ACC112 (cell line): ENCODE data around the gene NEUROD6.

Source experiments
- H2AFZ ChIP-seq: fragments of 200-600 bp; sonication (generic); one replicate; pipeline ENCODE4 v1.6.0; 2017; ENCODE audit warnings: antibody characterized with exemption, low read length; ENCODE audit not compliant: unreplicated experiment
- H3K27ac ChIP-seq: fragments of 200-600 bp; sonication (generic); 2 replicates; pipeline ENCODE4 v1.5.1; 2014; ENCODE audit warnings: low read depth, mild to moderate bottlenecking, antibody characterized with exemption, low read length, moderate library complexity
- H3K27me3 ChIP-seq: fragments of 200-600 bp; sonication (generic); 2 replicates; pipeline ENCODE4 v1.6.1; 2014; ENCODE audit warnings: mild to moderate bottlenecking, antibody characterized with exemption, low read length, moderate library complexity, mixed read lengths; ENCODE audit not compliant: insufficient read depth
- H3K36me3 ChIP-seq: fragments of 200-600 bp; sonication (generic); 2 replicates; pipeline ENCODE4 v1.6.1; 2016; ENCODE audit warnings: mild to moderate bottlenecking, antibody characterized with exemption, low read length, moderate library complexity, mixed read lengths; ENCODE audit not compliant: insufficient read depth
- H3K4me1 ChIP-seq: fragments of 200-600 bp; sonication (generic); one replicate; pipeline ENCODE4 v1.6.1; 2016; ENCODE audit warnings: low read length, mixed read lengths; ENCODE audit not compliant: insufficient read depth, unreplicated experiment, control insufficient read depth
- H3K4me3 ChIP-seq: fragments of 200-600 bp; sonication (generic); 2 replicates; pipeline ENCODE4 v1.5.1; 2014; ENCODE audit warnings: mild to moderate bottlenecking, low read depth, low read length
- H3K79me2 ChIP-seq: fragments of 200-600 bp; sonication (generic); one replicate; pipeline ENCODE4 v1.6.0; 2016; ENCODE audit warnings: low read length; ENCODE audit not compliant: control insufficient read depth, unreplicated experiment, insufficient read depth

NEUROD6 gene

GRCh38 chr7:31340603-31341002 lies at the start of gene NEUROD6:
Gene NEUROD6, minus strand, starts transcription at chr7:31340726. Its CDS starts 1,458 bp downstream, at chr7:31339268.
- no peaks in the 10 kb centered on the region for H3K36me3 ChIP-seq
- no peaks in the 10 kb centered on the region for H3K79me2 ChIP-seq
- no peak within 1 kb of the TSS for H3K4me3 ChIP-seq
- peaks cover 27% of the 10 kb centered on the region for H3K27me3 ChIP-seq
- H2AFZ ChIP-seq = no peak within 1 kb of the TSS
- H3K27ac ChIP-seq = no peak within 1 kb of the TSS
- no peaks in the 10 kb centered on the region for H3K4me1 ChIP-seq

GRCh38 chr7:31384466-31384865 lies 43.9 kb upstream of the NEUROD6 start:
- Histone ChIP-seq H2AFZ (no peak overlapping the region), H3K4me1 (no peaks in the 10 kb centered on the region)

GRCh38 chr7:31382722-31383121 lies 42.2 kb upstream of the NEUROD6 start:
- no peaks in the 10 kb centered on the region for H3K36me3 ChIP-seq
- H3K79me2 ChIP-seq = no peaks in the 10 kb centered on the region
- H3K27ac ChIP-seq = no peak overlapping the region
- no peak overlapping the region for H3K4me3 ChIP-seq
- H2AFZ ChIP-seq = no peak overlapping the region
- no peaks in the 10 kb centered on the region for H3K4me1 ChIP-seq
- no peaks in the 10 kb centered on the region for H3K27me3 ChIP-seq

More at GRCh38 chr7:31384466-31384865, 43.9 kb upstream of the NEUROD6 start:
- H3K36me3 ChIP-seq = no peaks in the 10 kb centered on the region
- no peaks in the 10 kb centered on the region for H3K27me3 ChIP-seq
- H3K79me2 ChIP-seq = no peaks in the 10 kb centered on the region
- H3K4me3 ChIP-seq = no peak overlapping the region
- H3K27ac ChIP-seq = no peak overlapping the region

GRCh38 chr7:31373337-31374289 lies 33.1 kb upstream of the NEUROD6 start:
- Histone ChIP-seq H3K27me3 (peaks cover 22% of the 10 kb centered on the region; the same call in 1 of the 2 replicates), H3K4me3 (no peak overlapping the region), H3K36me3 (no peaks in the 10 kb centered on the region), H2AFZ (no peak overlapping the region), H3K4me1 (no peaks in the 10 kb centered on the region), H3K79me2 (no peaks in the 10 kb centered on the region), H3K27ac (no peak overlapping the region)

- Histone ChIP-seq H2AFZ (no peak overlapping the region), H3K27me3 (peaks cover 27% of the 10 kb centered on the region; the same call in 1 of the 2 replicates), H3K36me3 (no peaks in the 10 kb centered on the region), H3K27ac (no peak overlapping the region), H3K4me3 (no peak overlapping the region), H3K4me1 (no peaks in the 10 kb centered on the region), H3K79me2 (no peaks in the 10 kb centered on the region)
These were observed 31.9 kb upstream of the NEUROD6 start for GRCh38 chr7:31372231-31372959.

GRCh38 chr7:31371621-31372020 lies 31.1 kb upstream of the NEUROD6 start:
- H3K79me2 ChIP-seq = no peaks in the 10 kb centered on the region
- no peak overlapping the region for H3K4me3 ChIP-seq
- no peak overlapping the region for H2AFZ ChIP-seq
- no peaks in the 10 kb centered on the region for H3K4me1 ChIP-seq
- no peaks in the 10 kb centered on the region for H3K36me3 ChIP-seq
- H3K27ac ChIP-seq = no peak overlapping the region
- peaks cover 27% of the 10 kb centered on the region; the same call in 1 of the 2 replicates for H3K27me3 ChIP-seq

- Histone ChIP-seq H3K4me1 (no peaks in the 10 kb centered on the region), H3K27me3 (peaks cover 27% of the 10 kb centered on the region; the same call in 1 of the 2 replicates), H3K36me3 (no peaks in the 10 kb centered on the region), H3K79me2 (no peaks in the 10 kb centered on the region), H3K4me3 (no peak overlapping the region), H3K27ac (no peak overlapping the region), H2AFZ (no peak overlapping the region)
These were observed 30.1 kb upstream of the NEUROD6 start for GRCh38 chr7:31370609-31371008.

- Histone ChIP-seq H3K27me3 (peaks cover 27% of the 10 kb centered on the region; the same call in 1 of the 2 replicates), H3K36me3 (no peaks in the 10 kb centered on the region), H3K79me2 (no peaks in the 10 kb centered on the region), H2AFZ (no peak overlapping the region), H3K4me3 (no peak overlapping the region), H3K4me1 (no peaks in the 10 kb centered on the region), H3K27ac (no peak overlapping the region)
These were observed 28.1 kb upstream of the NEUROD6 start for GRCh38 chr7:31368620-31369019.

GRCh38 chr7:31363496-31363895 lies 23.0 kb upstream of the NEUROD6 start:
- Histone ChIP-seq H3K27me3 (peaks cover 4% of the 10 kb centered on the region; the same call in 1 of the 2 replicates), H2AFZ (no peak overlapping the region), H3K27ac (no peak overlapping the region), H3K36me3 (no peaks in the 10 kb centered on the region), H3K4me1 (no peaks in the 10 kb centered on the region), H3K4me3 (no peak overlapping the region), H3K79me2 (no peaks in the 10 kb centered on the region)

GRCh38 chr7:31363051-31363450 lies 22.5 kb upstream of the NEUROD6 start:
- H3K79me2 ChIP-seq = no peaks in the 10 kb centered on the region
- no peaks in the 10 kb centered on the region for H3K36me3 ChIP-seq
- no peak overlapping the region for H3K27ac ChIP-seq
- no peak overlapping the region for H2AFZ ChIP-seq
- no peaks in the 10 kb centered on the region for H3K4me1 ChIP-seq
- H3K27me3 ChIP-seq = peaks cover 4% of the 10 kb centered on the region; the same call in 1 of the 2 replicates
- no peak overlapping the region for H3K4me3 ChIP-seq
